ENCODE data around the gene UBE2G1.
"Not testable (repeated sequence)": the region's sequence is repeated elsewhere in the genome, so short reads cannot be mapped to it uniquely, and the experiment has no call there.

Gene UBE2G1, protein sequence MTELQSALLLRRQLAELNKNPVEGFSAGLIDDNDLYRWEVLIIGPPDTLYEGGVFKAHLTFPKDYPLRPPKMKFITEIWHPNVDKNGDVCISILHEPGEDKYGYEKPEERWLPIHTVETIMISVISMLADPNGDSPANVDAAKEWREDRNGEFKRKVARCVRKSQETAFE

DNA sequence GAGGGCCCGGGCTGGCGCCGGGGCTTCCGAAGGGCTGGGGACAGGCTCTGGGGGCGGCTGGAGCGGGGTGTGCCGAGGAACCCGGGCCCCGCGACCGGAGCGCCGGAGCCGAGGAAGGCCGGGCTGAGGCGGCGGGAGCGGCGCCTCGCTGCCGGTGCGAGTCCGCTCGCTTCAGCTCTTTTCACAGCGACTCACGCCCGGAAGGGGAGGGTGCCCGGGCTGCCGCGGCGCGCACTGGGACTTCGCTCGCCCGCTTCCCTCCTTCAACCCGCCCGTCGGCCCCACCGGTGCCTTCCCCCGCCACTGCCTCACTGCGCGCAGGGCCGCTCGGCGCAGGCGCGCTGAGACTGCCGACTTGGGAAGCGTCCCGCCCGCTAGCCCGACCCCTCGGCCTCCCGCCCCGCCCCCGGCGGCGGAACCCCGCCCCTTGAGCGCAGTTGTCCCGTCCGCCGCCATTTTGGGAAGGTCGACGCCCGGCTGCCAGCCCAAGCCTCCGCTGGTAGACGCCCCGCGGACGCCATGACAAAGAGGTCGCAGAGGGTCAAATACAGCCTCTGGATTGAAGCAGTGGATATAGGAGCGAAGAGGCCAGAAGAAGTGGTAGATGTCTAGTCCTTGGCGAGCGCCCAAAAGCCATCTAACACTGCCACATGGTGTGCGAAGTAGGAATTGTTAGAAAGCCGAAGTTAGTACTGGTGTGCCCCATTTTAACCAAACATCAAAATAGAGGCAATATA is at the start of gene UBE2G1:
Gene UBE2G1, minus strand, starts transcription at position 349 of the 737 bp plus-strand sequence. CDS start 359 bp downstream, outside the sequence.
- DNase-seq, result peak; percentile 99

- DNase-seq, result peak; percentile 86
These were observed 46.7 kb upstream of the UBE2G1 start for GRCh38 chr17:4412933-4413831.

GRCh38 chr17:4411201-4411600 is 44.7 kb upstream of the UBE2G1 start:
- DNase-seq, result peak; percentile 22

DNA sequence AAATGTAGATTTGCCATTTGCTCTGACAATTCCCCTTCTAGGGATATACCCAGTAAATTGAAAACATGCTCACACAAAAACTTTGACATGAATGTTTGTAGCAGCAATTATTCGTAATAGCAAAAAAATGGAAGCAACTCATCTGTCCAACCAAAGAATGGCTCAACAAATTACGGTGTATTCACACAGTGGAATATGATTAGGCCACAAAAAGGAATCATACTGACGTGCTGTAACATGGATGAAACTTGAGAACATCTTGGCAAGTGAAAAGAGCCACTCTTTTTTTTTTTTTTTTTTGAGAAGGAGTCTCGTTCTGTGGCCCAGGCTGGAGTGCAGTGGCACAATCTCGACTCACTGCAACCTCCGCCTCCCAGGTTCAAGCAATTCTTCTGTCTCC is 43.2 kb upstream of the UBE2G1 start:
- DNase-seq, result no peak

DNA sequence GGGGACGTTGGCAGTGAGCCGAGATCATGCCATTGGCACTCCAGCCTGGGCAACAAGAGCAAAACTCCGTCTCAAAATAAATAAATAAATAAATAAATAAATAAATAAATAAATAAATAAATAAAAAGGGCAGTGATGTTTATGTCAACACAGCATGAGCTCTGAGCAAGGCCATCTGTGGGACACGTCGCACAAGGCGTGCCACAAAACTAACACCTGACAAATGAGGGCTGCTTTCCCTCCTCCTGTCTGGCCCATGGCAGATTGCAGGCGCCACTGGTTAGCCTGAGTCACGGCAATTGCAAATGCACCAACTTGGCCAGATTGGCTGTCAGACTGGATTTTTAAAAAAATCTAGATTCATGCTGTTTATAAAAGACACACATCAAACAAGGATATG is 41.4 kb upstream of the UBE2G1 start:
- DNase-seq, result no peak

DNA sequence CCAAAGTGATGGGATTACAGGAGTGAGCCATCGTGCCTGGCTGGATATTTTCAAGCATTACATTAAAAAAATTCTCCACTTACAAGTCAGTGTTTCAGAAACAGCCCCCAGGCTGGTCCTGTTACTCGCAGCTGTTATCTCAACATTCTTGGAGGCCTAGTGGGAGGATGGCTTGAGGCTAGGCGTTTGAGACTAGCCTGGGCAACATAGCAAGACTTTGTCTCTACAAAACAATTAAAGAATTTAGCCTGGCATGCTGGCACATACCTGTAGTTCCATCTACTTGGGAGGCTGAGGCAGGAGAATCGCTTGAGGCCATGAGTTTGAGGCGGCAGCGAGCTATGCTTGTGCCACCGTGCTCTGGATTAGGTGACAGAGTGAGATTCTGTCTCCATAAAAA is 40.7 kb upstream of the UBE2G1 start:
- DNase-seq, result no peak

- no peak for DNase-seq
These were observed 39.9 kb upstream of the UBE2G1 start for GRCh38 chr17:4406386-4406785.

DNA sequence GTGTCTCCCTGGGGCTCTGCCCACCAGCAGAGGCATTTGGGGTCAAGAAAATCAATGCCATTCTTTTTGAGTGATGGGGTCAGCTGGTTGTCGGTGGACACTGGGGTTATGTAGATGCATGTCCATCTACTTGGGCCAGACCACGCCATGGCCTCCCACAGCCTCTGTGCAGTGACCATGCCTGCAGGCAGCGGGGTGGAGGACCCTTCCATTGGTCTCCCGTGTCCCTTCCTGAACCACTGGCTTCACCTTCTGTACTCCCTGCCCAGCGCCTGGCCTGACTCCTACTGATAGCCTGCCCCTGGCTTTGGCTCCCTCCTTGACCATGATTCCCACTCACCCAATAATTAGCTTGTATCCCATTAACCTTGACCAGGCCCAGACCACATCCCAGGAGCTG is 39.2 kb upstream of the UBE2G1 start:
- no peak for DNase-seq

DNA sequence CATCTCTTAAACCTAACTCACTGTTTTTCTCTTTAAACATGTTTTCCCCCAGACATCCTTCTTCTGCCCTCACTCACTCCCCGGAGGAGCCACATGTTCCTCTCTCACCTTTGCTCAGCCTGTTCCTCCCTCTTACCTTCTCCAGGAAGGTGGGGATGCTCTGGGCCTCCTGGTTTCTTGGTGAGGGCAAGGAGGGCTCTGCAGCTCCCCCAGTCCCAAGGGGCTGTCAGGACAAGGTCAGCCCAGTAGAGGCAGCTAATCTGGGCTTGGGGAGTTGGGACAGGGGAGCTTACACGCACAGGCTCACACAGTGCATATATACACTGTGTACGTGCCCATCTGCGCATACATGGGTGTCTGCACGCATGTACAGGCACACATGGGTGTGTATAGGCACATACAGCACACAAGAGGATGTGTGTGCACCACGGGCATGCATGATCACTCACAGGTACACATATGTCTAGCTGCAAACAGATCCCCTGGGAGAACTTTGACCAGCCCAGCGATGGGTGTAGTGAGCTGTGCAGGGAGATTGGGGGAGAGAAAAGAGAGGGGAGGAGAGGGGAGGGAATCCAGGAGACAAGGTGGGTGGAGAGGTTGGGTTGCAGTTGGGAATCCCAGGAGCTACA is 38.7 kb upstream of the UBE2G1 start:
- DNase-seq, result no peak

- DNase-seq, result no peak
These were observed 31.4 kb upstream of the UBE2G1 start for GRCh38 chr17:4397840-4398239.

GRCh38 chr17:4395111-4395478 is 28.6 kb upstream of the UBE2G1 start:
- DNase-seq, result no peak

GRCh38 chr17:4394208-4395110 is 28.0 kb upstream of the UBE2G1 start:
- no peak for DNase-seq

- DNase-seq, result no peak
These were observed 27.3 kb upstream of the UBE2G1 start for GRCh38 chr17:4393806-4394205.

DNA sequence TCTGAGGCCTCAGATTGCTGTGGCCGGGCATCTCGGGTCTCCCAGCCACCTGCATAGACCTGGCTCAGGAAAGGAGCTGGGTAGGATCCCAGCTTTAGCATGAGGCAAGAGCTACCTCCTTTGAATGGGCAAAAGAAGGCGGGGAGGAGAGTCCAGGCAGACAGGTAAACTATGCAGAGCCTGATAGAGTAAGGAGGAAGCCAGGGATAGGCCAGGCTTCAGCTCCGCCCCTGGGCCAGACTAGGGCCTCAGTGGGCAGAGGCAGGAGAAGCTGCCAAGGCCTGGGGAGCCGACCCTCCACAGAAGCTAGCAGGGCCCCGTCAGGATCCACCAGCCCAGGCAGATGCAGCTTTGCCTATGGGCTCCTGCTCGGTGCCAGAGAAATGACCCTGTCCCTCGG is 22.6 kb upstream of the UBE2G1 start:
- DNase-seq, result no peak

GRCh38 chr17:4387137-4387536 is 20.7 kb upstream of the UBE2G1 start:
- DNase-seq, result no peak

DNA sequence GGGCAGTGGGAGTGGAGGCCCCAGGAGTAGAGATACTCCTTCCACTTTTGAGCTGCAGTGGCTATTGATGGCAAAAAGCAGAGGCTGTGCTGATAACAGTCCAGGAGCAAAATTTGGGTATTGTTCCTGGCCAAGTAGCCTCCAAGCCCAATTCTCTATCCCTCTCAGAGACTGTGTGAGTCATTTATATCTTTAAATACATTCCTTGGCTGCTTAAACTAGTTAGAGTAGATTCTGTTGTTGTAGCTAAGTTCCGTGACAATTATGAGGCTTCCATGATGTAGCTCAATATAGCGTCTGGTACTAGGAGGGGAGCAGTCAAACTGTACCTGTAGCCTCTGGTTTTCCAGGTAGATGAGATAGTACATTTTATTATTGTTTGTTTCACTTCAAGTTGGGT is 19.9 kb upstream of the UBE2G1 start:
- no peak for DNase-seq

DNA sequence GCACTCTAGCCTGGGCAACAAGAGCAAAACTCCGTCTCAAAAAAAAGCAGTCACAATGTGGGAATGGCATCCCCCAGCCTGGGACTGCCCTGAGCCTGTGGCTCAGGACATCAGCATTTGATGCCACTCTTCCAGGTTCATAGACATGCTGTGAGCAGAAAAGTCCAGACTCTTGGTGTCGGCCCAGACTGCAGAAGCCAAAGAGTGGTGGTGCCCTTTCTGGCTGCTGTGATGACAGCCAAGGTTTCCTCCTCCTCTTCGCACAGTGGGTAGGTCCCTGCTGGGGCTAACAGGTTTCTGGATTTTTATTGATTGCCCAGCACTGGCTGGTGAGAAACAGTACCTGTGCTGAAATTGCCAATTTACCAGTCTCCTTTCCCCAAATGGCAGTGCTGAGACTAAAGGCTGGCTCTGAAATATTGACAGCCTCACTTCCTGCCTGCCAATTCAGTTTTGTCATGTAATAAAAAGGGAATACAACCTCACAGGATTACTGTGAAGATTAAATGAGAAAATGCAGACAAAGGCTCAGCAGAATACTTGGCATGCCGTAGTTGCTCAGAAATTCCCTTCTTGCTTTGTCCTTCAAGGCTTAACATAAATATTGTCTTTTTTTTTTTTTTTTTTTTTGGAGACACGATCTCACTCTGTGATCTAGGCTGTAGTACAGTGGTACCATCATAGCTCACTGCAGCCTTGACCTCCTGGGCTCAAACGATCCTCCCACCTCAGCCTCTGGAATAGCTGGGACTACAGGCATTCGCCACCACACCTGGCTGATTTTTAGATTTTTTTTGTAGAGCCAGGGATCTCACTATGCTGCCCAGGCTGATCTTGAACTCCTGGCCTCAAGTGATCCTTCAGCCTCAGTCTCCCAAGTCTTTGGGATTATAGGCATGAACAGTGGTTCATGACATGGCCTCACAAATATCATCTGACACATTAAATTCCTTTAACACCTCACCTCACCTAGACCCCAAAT is 15.5 kb upstream of the UBE2G1 start:
- no peak for DNase-seq

- DNase-seq, result no peak
These were observed 12.2 kb upstream of the UBE2G1 start for GRCh38 chr17:4378626-4379025.

- not testable (repeated sequence) for DNase-seq
These were observed 10.8 kb upstream of the UBE2G1 start for GRCh38 chr17:4377247-4377646.

DNA sequence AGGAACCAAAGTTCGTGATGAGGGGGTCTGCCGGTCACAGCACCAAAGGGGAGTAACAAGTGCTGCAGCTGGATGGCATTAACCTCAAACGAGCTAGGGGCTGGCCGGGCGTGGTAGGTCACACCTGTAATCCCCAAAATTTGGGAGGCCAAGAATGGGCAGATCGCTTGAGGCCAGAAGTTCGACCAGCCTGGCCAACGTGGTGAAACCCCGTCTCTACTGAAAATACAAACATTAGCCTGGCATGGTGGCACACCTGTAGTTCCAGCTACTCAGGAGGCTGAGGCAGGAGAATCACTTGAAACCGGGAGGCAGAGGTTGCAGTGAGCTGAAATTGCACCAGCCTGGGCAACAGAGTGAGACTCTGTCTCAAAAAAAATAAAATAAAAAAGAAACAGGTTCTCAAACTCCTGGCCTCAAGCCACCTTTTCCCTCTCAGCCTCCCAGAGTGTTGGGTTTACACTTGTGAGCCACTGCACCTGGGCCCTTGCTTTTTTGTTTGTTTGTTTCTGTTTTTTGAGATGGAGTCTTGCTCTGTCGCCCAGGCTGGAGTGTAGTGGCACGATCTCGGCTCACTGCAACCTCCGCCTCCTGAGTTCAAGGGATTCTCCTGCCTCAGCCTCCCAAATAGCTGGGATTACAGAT is 9.4 kb upstream of the UBE2G1 start:
- not testable (repeated sequence) for DNase-seq
